ENCODE data around the gene OR5K2. TPM values are rescaled to one million over a fixed set of nuclear protein-coding genes. Genes with fewer than 3 reads are reported as not detected.

OR5K2 gene
- total RNA-seq, 2 experiments from 2014 or later: not detected

DNA sequence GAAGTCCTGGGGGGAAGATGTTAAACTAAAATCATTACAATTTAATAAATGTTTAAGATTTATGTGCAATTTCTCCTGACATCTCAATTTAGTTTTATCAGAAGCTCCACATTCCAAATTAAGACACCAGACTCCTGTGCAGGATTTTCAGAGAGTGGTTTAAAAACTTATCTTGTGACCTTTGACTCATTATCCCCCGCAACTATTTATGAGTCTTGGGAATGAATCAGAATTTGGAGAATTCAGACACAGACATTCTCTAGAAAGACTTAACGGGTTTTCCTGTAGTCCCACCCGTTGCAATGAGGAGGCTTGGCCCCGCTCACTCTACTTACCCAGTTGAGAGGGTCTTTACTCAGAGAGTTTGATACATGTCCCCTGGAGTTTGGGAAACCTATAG is 7.1 kb downstream of the OR5K2 start:
- Mint-ChIP-seq H3K4me3 (no peak overlapping the region), H3K27me3 (no peaks in the 10 kb centered on the region), H3K9me3 (ENCODE audit: low read depth) (peaks cover 6% of the 10 kb centered on the region), H3K27ac (no peak overlapping the region), H3K36me3 (peaks cover 49% of the 10 kb centered on the region), H3K4me1 (peaks cover 20% of the 10 kb centered on the region)
- DNase-seq (no peak), ATAC-seq (no peak)
- CTCF ChIA-PET: no interaction called here

- CTCF ChIA-PET: no interaction called here
Observed at GRCh38 chr3:98508582-98508981, 11.1 kb downstream of the OR5K2 start.

GRCh38 chr3:98512576-98512975 is 15.1 kb downstream of the OR5K2 start:
- Mint-ChIP-seq H3K9me3 (ENCODE audit: low read depth) (peaks cover 2% of the 10 kb centered on the region), H3K27me3 (no peaks in the 10 kb centered on the region), H3K27ac (no peak overlapping the region), H3K4me1 (peaks cover 65% of the 10 kb centered on the region), H3K36me3 (peaks cover 83% of the 10 kb centered on the region), H3K4me3 (no peak overlapping the region)
- DNase-seq: no peak
- CTCF ChIA-PET: interaction anchor here (1.7 kb wide), 1 partner anchor 60 kb away, joined by 4 read pairs; no protein-coding TSS in a partner anchor
- no peak for ATAC-seq

More at GRCh38 chr3:98508582-98508981, 11.1 kb downstream of the OR5K2 start:
- H3K27me3 Mint-ChIP-seq: no peaks in the 10 kb centered on the region
- peaks cover 67% of the 10 kb centered on the region for H3K36me3 Mint-ChIP-seq
- ATAC-seq (no peak), DNase-seq (no peak)
- peaks cover 32% of the 10 kb centered on the region for H3K4me1 Mint-ChIP-seq
- H3K9me3 Mint-ChIP-seq (ENCODE audit: low read depth): peaks cover 4% of the 10 kb centered on the region
- no peak overlapping the region for H3K4me3 Mint-ChIP-seq
- H3K27ac Mint-ChIP-seq: peak overlapping the region; percentile 38

GRCh38 chr3:98513091-98513511 is 15.6 kb downstream of the OR5K2 start:
- DNase-seq (no peak), ATAC-seq (no peak)
- CTCF ChIA-PET: interaction anchor here (1.7 kb wide), 1 partner anchor 59 kb away, joined by 4 read pairs; no protein-coding TSS in a partner anchor

DNA sequence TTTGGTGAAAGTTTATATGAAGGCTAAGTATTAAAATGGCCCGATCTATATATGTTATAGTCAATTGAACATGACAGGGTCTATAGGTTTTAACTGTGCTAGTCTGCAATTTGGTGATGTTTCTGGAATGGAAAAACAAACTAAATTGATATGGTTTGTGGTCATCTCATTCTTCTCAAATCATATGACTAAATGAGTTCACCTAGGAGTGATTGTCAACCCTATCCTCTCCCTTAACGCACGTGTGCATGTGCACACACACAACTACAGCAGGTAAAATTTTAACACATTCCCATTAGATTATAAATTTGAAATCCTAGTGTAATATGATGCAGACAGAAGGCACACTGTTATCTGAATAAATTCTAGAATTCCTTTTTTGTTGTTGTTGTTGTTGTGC is 16.3 kb downstream of the OR5K2 start:
- Mint-ChIP-seq H3K36me3 (peaks cover 85% of the 10 kb centered on the region), H3K27me3 (no peaks in the 10 kb centered on the region), H3K9me3 (ENCODE audit: low read depth) (peaks cover 2% of the 10 kb centered on the region), H3K27ac (peak overlapping the region; percentile 28), H3K4me3 (no peak overlapping the region), H3K4me1 (peaks cover 68% of the 10 kb centered on the region)
- no peak for DNase-seq
- CTCF ChIA-PET: no interaction called here
- no peak for ATAC-seq

More at GRCh38 chr3:98513091-98513511, 15.6 kb downstream of the OR5K2 start:
- no peak overlapping the region for H3K4me3 Mint-ChIP-seq
- H3K9me3 Mint-ChIP-seq (ENCODE audit: low read depth): peaks cover 2% of the 10 kb centered on the region
- no peak overlapping the region for H3K27ac Mint-ChIP-seq
- H3K36me3 Mint-ChIP-seq: peaks cover 85% of the 10 kb centered on the region
- H3K27me3 Mint-ChIP-seq: no peaks in the 10 kb centered on the region
- H3K4me1 Mint-ChIP-seq: peaks cover 68% of the 10 kb centered on the region

DNA sequence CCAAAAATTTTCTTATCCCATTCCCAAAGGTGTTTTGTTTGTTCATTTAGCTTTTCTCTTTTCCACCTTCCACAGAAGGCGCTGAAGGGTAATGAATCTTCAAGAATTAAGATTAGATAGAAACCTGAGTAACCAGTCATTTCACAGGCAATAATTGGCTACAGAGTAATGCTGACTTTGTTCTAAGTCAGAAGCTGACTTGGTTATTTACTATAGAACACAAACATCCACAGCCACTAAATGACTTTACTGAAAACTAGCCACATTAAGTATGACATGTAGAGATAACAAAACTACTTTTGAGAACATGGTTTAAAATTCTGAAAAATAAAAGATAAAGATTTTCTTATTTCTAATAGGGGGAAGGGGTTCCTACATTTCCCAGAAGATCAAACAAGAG is 17.5 kb downstream of the OR5K2 start:
- DNase-seq (no peak), ATAC-seq (peak; percentile 31)
- no peaks in the 10 kb centered on the region for H3K27me3 Mint-ChIP-seq
- H3K27ac Mint-ChIP-seq: peak overlapping the region; percentile 26
- peaks cover 86% of the 10 kb centered on the region for H3K36me3 Mint-ChIP-seq
- H3K4me1 Mint-ChIP-seq: peaks cover 67% of the 10 kb centered on the region
- no peak overlapping the region for H3K4me3 Mint-ChIP-seq
- CTCF ChIA-PET: no interaction called here
- peaks cover 2% of the 10 kb centered on the region for H3K9me3 Mint-ChIP-seq (ENCODE audit: low read depth)

GRCh38 chr3:98518816-98519215 is 21.3 kb downstream of the OR5K2 start:
- Mint-ChIP-seq H3K27me3 (no peaks in the 10 kb centered on the region), H3K9me3 (ENCODE audit: low read depth) (no peaks in the 10 kb centered on the region), H3K4me3 (peak overlapping the region; percentile 96), H3K27ac (peak overlapping the region; percentile 93), H3K36me3 (peaks cover 85% of the 10 kb centered on the region), H3K4me1 (peaks cover 70% of the 10 kb centered on the region)
- CTCF ChIA-PET: no interaction called here
- DNase-seq (no peak), ATAC-seq (no peak)

DNA sequence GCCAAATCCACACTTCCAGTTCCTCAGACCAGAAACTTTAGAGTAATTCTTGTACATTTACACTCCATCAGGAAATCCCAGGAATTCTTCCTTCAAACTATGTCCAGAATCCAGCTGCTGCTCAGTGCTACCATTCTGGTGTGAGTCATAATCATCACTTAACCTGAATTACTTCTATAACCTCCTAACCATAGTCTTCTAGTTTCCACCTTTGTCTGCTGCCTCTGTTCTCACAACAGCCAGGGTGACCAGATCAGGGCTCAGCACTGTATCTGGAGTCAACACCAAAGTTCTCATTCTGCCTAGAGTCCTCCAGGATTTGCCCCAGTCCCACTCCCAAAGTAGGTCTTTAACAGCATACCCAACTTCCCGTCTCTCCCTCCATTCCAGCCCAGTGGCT is 21.9 kb downstream of the OR5K2 start:
- CTCF ChIA-PET: no interaction called here

DNA sequence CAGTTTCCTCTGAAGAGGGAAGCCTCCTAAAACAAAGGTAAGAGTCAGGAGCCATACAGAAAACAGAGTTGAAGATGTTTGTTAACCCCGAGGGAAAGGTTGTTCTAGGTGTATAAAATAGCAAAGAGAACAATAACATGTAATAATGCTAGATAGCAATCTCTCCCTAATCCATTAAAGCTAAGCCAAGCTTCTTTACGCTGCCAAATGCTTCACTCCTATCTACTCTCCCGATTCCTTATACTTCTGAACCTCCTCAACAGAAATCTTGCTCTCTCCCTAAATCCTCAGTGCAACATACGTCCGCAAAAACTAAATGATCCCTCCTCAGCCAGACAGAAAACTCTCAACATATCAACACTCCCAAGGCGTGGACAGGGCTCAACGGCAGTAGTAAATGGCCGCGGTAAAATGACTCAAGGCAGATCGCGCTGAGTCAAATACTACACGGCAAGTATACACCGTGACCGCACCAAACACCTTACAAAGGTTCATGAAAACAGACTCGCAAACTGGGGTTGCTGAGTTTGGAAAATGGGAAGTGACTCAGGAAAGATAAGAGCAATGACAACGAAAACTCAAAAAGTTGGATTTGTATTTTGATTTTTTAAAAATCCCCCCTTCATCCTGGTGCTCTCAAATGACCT is 24.5 kb downstream of the OR5K2 start:
- Mint-ChIP-seq H3K4me1 (peaks cover 67% of the 10 kb centered on the region), H3K27ac (peak overlapping the region; percentile 93), H3K27me3 (no peaks in the 10 kb centered on the region), H3K4me3 (peak overlapping the region; percentile 96), H3K9me3 (ENCODE audit: low read depth) (no peaks in the 10 kb centered on the region), H3K36me3 (peaks cover 83% of the 10 kb centered on the region)
- CTCF ChIA-PET: interaction anchor here (0.6 to 2.1 kb wide), 9 partner anchors 11 to 148 kb away, joined by 3 to 9 read pairs (median 3); no protein-coding TSS in a partner anchor
- peak; percentile 50 for ATAC-seq
- DNase-seq: peak; percentile 86

More for the DNA sequence above, 21.9 kb downstream of the OR5K2 start:
- Mint-ChIP-seq H3K27ac (peak overlapping the region; percentile 93), H3K4me1 (peaks cover 70% of the 10 kb centered on the region), H3K4me3 (peak overlapping the region; percentile 96), H3K36me3 (peaks cover 89% of the 10 kb centered on the region), H3K27me3 (no peaks in the 10 kb centered on the region), H3K9me3 (ENCODE audit: low read depth) (no peaks in the 10 kb centered on the region)
- no peak for ATAC-seq
- DNase-seq: no peak

GRCh38 chr3:98522544-98523281 is 25.2 kb downstream of the OR5K2 start, which contains the start of gene CLDND1:
Gene CLDND1, minus strand, starts transcription at chr3:98522902. Its CDS starts 1,478 bp downstream, at chr3:98521424.
- CTCF ChIA-PET: interaction anchor here (0.7 to 2.1 kb wide), 17 partner anchors 10 to 483 kb away, joined by 3 to 9 read pairs (median 3); no protein-coding TSS in a partner anchor
- no peaks in the 10 kb centered on the region for H3K9me3 Mint-ChIP-seq (ENCODE audit: low read depth)
- ATAC-seq: peak; percentile 93
- H3K27ac Mint-ChIP-seq: peak within 1 kb of the TSS; percentile 93
- H3K36me3 Mint-ChIP-seq: peaks cover 82% of the 10 kb centered on the region
- DNase-seq: peak; percentile 98
- H3K4me3 Mint-ChIP-seq: peak within 1 kb of the TSS; percentile 96
- peaks cover 67% of the 10 kb centered on the region for H3K4me1 Mint-ChIP-seq
- H3K27me3 Mint-ChIP-seq: no peaks in the 10 kb centered on the region

DNA sequence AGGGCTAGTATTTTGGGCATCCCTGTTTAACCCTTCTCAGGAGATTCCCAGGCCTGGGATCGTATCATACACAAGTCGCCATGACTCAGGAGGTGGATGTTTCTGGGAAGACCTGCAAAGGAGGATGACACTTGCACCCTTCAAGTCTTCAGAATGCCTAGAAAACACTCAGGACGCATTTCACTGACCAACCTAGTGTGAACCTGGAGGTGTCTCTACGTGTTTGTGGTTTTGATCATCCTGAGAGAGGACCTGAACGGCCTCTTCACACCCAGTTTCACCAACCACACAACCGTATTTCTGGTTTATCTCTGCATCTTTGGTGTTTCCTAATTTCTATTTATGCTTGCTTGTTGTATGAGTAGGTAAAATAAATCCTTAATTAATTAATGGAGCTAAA is 28.0 kb downstream of the OR5K2 start:
- DNase-seq: peak; percentile 74
- Mint-ChIP-seq H3K36me3 (peaks cover 73% of the 10 kb centered on the region), H3K9me3 (ENCODE audit: low read depth) (no peaks in the 10 kb centered on the region), H3K4me3 (peak overlapping the region; percentile 59), H3K4me1 (peaks cover 64% of the 10 kb centered on the region), H3K27me3 (no peaks in the 10 kb centered on the region), H3K27ac (peak overlapping the region; percentile 73)
- ATAC-seq: no peak
- CTCF ChIA-PET: interaction anchor here (1.1 to 1.9 kb wide), 6 partner anchors 11 to 487 kb away, joined by 3 to 10 read pairs (median 4); no protein-coding TSS in a partner anchor

GRCh38 chr3:98528474-98529346 is 31.2 kb downstream of the OR5K2 start:
- peaks cover 78% of the 10 kb centered on the region for H3K36me3 Mint-ChIP-seq
- H3K27me3 Mint-ChIP-seq: no peaks in the 10 kb centered on the region
- CTCF ChIA-PET: interaction anchor here (0.6 to 1.2 kb wide), 2 partner anchors 10 to 29 kb away, joined by 3 read pairs; no protein-coding TSS in a partner anchor
- H3K4me3 Mint-ChIP-seq: peak overlapping the region; percentile 62
- H3K9me3 Mint-ChIP-seq (ENCODE audit: low read depth): no peaks in the 10 kb centered on the region
- peaks cover 82% of the 10 kb centered on the region for H3K4me1 Mint-ChIP-seq
- ATAC-seq (no peak), DNase-seq (no peak)
- peak overlapping the region; percentile 88 for H3K27ac Mint-ChIP-seq

Data from activated CD8-positive, alpha-beta memory T cell treated with anti-CD3 and anti-CD28 coated beads, Interleukin-2, amount 10 ng/mL, durations not matched to agents 7 days and 5 days (primary cell).